Muscle of arm (tissue), 12 donors: ENCODE results near the gene ZDHHC4. TPM values are rescaled to one million over a fixed set of nuclear protein-coding genes. Genes with fewer than 3 reads are reported as not detected.
"Not testable (repeated sequence)": the region's sequence is repeated elsewhere in the genome, so short reads cannot be mapped to it uniquely, and the experiment has no call there.

Experiments used
- DNase-seq: peaks from one replicate; pipeline ENCODE4 v3.0.0-alpha.2; 2013
- polyA plus RNA-seq, 12 donors: library from polyadenylated mRNA; unstranded; fragments of 120-200 nt; gene quantifications; one replicate each; pipeline ENCODE4 v1.2.1, GENCODE V29; 2013; ENCODE audit not compliant: insufficient read length in 12 of 12

Gene ZDHHC4
- polyA plus RNA-seq, 12 donors, result 21.4 to 57.2 (median 50.1) TPM; not detected in 1

DNA sequence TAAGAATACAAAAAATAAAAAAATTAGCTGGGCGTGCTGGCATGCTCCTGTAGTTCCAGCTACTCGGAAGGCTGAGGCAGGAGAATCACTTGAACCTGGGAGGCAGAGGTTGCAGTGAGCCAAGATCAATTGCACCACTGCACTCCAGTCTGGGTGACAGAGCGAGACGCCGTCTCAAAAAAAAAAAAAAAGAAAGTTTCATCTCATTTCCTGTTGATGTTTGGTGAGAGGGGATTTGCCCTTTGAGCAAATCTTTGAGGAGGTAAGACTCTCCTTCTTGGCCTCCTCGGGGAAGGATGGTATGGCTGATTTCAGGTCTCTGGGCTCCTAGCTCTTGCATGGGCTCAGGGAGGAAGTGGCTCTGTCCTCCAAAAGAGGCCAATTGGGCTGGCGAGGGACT, 22.4 kb upstream of the ZDHHC4 start:
- DNase-seq, result no peak

DNA sequence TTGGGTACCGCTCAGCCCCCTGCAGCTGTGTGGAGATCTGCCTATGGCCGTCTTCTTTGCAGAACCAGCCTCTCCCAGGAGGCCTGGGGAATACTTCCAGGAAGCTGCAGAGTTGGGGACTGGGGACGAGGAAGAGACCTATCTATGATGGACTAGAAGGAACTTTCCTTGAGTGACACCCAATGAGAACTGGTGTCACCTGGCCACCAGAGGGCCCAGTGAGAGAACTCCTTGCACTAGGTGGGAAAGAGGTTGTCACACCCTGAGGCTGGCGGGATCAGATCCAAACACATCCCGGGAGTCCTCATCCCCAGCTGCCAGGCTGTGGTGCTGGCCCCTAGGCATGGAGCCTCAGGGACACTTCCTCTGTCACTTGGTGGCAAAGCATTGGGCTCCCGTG, 21.1 kb upstream of the ZDHHC4 start:
- DNase-seq, result no peak

DNA sequence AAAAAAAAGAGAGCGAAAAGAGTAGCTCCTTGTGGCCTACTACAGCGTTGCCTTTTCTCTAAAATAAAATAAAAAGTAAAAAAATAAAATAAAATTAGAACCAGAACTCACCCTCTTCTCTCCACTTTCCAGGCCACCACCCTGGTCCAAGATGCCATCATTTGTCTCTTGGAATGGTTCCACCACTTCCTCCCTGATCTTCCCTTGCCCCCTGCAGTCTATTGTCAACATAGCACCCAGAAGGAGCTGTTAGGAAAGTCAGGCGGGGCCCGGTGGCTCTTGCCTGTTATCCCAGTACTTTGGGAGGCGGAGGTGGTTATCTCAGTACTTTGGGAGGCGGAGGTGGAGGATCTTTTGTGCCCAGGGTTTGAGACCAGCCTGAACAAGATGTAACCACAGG, 18.4 kb upstream of the ZDHHC4 start:
- no peak for DNase-seq

DNA sequence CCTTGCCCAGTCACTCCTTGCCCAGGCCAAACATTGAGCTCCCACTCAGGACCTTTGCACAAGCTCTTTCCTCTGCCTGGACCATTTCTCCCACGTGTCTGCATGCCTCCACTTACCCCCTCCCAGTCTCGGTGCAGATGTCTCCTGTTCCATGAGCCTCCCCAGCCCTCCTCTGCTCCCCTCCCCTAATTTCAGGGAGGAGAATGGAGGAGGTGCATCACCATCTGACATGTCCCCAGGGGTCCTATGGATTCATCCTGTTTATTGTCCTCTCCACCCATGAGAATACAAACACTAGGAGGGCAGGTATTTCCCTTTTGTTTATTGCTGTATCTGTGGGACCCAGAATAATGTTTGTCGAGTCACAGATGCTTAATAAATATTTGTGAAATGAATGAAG, 17.4 kb upstream of the ZDHHC4 start:
- DNase-seq, result no peak

DNA sequence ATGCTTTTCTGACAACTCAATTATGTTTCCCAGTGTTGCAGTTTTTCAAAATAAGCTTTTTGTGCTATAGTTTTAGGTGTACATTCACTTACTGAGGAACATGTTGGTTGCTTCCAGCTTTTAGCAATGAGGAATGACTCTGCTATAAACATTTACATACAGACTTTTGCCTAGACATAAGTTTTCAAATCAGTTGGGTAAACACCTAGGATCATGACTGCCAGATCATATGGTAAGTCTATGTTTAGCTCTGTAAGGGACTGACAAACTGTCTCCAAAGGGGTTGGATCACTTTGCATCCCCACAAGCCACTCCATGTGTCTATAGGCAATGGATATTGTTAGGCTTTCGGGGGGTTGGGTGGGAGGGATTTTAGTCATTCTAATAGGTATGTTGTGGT, 15.1 kb upstream of the ZDHHC4 start:
- no peak for DNase-seq

DNA sequence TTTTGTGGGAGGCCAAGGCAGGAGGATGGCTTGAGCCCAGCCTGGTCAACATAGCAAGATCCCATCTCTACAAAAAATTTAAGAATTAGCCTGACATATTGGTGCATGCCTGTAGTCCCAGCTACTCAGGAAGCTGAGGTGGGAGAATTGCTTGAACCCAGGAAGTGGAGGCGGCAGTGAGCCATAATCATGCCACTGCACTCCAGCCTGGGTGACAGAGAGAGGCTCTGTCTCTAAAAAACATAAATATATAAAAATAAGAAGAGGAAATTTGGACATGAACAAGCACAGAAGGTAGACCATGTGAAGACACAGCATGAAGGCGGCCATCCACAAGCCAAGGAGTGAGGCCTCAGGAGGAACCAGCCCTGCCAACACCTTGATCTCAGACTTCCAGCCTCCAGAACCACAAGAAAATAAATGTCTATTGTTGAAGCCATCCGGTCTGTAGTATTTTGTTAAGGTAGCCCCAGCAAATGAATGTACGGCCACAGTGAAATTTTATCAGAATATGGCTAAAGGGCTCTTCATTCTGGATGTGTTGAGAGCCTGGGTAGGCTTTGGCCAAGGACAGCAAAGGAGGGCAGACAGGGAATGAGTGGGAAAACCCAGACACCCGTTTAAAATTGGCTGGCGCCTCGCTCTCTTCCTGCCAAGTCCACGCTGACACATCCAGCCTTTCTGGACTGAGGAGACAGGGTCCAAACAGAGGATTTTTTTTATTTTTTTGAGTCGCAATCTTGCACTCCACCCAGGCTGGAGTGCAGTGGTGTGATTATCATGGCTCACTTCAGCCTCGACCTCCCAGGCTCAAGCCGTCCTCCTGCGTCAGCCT, 13.1 kb upstream of the ZDHHC4 start:
- DNase-seq, result no peak

DNA sequence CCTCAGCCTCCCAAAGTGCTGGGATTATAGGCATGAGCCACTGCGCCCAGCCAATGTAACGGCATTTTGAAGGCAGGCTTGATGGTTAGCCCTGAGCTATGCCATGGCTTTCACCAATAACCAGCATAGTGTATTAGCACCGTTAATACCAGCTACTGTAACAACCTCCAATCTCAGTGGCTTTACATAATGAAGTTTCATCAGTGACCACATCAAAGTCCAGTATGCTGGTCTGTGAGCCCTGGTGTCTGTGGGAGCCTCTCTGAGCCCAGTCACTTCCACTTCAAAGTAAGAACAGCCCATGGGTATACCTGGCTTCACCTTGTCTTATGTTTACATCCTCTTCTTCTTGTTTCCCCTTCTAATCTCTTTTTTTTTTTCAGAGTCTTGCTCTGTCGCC, 11.6 kb upstream of the ZDHHC4 start:
- DNase-seq, result no peak

DNA sequence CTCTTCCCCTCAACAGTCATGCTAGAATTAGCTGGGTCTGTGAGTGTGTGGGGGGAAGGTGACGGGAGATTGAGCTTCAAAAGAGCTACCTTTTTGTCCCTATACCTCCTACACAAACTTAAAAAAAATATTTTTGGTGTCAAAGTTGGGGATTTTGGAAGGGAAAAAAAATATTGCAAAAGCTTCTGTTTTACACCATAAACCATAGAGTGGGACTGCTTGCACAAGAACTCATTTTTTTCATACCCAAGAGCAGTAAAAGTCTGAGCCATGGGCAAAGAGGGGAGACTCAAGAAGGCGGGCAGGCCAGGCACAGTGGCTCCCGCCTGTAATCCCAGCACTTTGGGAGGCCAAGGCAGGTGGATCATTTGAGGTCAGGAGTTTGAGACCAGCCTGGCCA, 9.4 kb upstream of the ZDHHC4 start:
- DNase-seq, result no peak

DNA sequence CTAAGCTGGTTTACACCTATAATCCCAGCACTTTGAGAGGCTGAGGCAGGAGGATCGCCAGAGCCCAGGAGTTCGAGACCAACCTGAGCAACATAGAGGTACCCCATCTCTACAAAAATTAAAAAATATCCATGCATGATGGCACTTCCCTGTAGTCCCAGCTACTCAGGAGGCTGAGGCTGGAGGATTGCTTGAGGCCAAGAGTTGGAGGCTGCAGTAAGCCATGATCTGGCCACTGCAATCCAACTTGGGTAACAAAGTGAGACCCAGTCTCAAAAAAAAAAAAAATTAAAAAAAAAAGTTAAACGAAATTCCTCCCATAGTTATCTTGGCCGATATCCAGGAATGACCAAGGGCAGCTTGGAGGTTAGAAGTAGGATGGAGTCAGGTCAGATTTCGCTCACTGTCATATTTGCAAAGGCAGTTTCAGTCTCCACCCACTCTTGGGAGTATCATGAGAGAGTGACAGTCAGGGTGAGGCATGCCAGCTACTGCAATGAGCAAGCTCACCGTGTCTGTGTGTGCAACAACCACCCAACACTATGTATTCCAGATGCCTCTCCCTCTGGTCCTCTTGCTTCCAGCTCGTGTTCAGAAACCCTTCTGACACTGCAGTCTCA, 6.0 kb upstream of the ZDHHC4 start:
- no peak for DNase-seq

DNA sequence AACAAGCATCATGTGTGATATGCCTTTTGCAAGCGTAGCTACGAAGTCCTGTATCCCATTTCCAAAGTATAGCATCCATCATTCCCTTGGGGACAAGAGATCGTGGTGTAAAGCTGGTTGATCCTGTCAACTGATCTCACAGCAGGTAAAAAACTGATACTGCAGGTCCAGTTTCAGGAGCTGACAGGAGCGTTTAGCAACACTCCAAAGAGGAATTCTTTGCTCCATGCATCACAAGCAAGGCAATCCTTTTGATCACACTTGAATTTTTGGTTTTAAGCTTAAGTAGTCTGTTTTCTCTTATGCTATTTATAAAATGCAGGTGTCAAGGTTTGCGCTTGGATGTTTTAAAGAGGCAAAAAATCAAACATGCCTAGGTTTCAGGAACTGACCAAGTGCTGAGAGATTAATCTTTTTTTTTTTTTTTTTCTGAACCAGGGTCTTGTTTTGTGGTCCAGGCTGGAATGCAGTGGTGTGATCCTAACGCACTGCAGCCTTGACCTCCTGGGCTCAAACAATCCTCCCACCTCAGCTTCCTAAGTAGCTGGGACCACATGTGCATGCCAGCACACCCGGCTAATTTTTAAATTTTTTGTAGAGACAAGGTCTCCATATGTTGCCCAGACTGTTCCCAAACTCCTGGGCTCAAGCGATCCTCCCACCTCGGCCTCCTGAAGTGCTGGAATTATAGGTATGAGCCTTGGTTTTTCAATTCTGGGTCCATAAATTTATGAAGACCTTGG, 1.8 kb upstream of the ZDHHC4 start:
- no peak for DNase-seq

DNA sequence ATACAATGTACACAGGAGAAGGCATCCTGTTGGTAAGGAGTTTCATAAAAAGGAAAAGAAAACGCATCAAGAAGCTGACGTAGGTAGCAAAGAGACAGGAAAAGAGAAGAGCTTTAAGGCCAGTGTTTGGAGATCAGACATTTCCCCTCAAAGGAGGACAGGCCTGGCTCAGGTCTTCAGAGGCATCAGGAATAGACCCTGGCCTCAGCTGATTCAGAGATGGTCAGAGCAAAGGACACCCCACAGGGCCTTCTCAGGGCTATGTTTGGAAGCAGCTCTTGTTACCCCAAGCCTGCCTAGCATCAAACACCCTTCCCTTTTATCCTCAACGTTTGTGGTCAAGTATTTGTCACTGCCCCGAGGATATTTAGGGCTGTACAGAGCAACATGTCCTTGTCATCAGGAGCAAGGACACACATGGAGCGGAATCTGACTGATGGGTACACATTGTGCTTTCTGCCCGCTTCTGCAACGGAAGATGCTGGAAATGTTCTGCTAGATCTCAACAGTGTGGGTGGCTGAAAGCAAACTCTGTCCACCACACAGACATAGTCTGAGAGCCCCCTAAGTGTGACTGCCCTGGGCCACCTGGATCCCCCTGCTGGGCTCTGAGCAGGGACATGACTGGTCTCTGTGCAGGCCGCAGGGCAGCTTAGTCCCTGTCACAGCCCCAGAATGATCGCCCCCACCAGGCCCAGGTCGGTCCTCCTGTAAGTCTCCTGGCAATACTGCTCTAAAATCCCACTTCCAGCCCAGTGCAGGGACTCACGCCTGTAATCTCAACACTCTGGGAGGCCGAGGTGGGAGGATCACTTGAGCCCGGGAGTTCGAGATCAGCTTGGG, 1.0 kb upstream of the ZDHHC4 start:
- no peak for DNase-seq

DNA sequence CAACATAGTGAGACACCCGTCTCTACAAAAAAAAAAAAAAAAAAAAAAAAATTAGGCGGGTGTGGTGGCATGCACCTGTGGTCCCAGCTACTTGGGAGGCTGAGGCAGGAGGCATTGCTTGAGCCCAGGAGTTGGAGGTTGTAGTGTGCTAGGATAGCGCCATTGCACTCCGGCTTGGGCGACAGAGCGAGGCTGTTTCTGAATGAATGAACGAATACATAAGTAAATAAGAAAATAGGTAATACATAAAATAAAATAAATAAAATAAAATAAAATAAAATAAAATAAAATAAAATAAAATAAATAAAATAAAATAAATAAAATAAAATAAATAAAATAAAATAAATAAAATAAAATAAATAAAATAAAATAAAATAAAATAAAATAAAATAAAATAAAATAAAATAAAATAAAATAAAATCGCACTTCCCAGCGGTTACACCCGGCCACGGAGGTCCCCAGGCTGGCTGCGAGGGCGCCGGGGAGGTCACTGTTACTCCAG, 336 bp upstream of the ZDHHC4 start:
- DNase-seq, result not testable (repeated sequence)

DNA sequence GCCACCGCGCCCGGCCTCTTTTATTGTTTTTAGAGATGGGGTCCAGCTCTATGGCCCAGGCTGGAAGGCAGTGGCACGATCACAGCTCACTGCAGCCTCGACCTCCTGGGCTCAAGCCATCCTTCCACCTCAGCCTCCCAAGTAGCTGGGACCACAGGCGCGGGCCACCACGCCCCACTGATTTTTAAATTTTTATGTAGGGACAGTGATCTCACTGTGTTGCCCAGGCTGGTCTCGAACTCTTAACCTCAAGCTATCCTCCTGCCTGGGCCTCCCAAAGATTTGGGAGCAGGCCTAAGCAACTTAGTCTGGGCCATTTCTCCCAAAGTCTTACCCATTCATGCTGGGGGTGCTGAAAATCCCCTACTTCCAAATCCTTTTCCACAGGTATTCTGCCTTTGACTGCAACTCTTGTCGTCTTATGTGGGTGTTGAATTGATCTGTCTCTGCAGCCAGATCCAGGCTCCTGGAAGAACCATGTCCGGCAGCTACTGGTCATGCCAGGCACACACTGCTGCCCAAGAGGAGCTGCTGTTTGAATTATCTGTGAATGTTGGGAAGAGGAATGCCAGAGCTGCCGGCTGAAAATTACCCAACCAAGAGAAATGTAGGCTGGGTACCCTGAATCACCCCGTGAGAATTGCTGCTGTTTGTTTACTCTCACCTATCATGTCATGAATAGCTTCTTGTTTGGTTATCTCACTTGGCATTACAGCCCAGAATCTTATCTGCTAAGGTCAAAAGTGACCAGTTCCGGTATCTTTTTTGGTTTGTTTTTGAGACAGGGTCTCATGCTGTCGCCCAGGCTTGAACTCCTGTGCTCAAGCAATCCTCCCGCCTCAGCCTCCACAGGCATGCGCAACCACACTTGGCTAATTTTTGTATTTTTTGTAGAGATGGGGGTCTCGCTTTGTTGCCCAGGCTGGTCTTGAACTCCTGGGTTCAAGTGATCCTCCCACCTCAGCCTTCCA, 1.1 kb downstream of the ZDHHC4 start:
- no peak for DNase-seq

DNA sequence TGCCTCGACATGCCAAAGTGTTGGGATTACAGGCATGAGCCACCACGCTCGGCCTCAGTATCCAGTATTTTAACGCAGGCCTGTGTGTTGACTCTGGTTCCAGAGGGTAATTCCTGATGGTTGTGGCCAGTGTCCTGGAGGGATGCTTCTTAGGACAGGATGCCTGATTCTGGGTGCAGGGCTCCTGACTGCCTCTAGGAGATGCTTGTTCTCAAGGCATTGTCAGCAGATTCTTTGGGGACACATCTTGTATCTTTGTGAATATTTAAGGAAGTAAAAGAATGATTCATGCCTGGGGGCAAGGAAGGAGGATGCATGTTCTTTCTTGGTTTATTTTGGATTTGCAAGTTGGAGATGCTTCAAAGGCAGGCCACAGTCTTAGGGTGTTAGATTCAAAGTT, 2.2 kb downstream of the ZDHHC4 start:
- no peak for DNase-seq

DNA sequence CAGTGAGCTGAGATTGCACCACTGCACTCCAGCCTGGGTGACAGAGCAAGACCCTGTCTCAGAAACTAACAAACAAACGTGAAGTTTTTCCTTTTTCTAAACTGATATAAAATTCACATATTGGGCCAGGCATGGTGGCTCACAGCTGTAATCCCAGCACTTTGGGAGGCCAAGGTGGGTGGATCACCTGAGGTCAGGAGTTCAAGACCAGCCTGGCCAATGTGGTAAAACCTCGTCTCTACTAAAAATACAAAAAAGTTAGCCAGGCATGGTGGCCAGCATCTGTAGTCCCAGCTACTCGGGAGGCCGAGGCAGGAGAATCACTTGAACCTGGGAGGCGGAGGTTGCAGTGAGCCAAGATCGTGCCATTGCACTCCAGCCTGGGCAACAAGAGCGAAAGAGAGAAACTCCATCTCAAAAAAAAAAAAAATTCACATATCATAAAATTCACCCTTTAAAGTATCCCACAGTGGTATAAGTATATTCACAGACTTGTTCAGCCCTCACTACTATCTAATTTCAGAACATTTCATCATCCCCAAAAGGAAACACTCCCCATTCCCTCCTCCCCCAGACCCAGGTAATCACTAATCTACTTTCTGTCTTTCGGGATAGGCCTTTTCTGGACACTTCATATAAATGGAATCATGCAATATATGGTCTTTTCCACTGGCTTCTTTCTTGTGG, 8.6 kb downstream of the ZDHHC4 start:
- DNase-seq, result not testable (repeated sequence)

DNA sequence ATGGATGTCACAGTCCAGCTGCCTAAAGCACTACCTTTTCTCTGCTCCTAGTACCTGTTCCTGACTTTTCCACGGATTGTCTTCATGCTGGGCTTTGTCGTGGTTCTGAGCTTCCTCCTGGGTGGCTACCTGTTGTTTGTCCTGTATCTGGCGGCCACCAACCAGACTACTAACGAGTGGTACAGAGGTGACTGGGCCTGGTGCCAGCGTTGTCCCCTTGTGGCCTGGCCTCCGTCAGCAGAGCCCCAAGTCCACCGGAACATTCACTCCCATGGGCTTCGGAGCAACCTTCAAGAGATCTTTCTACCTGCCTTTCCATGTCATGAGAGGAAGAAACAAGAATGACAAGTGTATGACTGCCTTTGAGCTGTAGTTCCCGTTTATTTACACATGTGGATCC, 11.3 kb downstream of the ZDHHC4 start:
- DNase-seq, result no peak

DNA sequence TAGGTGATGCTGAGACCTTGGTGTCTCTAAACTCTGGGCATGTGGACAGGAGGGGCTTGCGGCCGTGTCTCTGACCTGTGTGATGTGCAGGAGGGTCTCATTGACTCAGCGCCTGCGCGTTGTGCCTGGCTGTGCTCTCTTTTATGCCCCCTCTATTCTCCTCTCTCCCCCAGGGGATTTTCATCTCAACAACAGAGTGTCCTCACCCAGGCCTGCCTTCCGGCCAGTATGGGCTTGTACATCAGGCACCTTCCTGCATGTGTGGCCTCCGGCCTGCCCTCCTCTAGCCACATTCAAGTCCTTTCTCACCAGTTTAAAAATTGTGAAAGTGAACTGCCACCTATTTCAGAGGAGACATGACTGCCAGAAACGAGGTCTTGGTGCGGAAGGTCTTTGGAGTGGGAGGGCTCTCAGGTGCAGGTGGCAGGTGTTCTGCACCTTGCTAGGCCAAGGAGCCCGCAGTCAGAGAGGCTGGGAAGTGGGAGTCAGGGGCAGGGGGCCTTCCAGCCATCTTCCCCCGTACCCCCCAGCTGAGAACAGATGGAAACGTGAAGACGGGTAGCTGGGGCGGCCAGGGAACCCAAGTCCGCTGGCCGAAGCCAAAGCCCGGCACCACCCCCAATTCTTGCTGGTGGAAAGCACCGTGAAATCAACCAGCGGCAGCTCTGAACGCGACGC, 12.0 kb downstream of the ZDHHC4 start:
- no peak for DNase-seq

DNA sequence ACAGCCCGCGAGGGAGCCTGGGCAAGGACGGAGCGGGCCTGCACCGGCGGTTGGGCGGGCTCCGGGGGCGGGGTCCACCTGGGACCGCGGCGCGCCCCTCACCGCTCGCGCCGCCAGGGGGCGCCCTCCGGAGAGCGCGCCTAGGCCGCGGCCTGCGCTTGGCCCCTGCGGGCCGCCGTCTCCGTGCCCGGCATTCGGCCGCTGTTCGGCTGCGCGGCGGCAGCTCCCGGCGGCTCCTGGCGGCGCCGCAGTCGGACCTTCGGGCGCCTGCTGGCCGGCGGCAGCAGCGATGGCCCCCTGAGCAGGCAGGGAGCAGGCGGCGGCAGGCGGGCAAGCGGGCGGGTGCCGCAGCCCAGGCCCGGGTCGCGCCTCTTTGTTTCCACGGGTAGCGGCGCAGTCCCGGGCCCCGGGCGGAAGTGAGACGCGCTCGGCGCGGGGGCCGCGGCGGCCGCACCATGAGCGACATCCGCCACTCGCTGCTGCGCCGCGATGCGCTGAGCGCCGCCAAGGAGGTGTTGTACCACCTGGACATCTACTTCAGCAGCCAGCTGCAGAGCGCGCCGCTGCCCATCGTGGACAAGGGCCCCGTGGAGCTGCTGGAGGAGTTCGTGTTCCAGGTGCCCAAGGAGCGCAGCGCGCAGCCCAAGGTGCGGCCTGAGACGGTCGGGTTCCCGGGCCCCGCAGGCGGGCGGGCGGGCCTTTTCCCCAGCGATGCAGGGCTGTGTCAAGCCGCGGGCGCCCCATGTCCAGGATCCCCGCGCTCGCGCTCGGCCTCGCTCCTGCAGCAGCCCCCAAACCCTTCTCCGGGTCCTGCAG, 12.8 kb downstream of the ZDHHC4 start, which contains the start of gene INTS15:
Gene INTS15 (plus strand): TSS at position 193 of the 816 bp plus-strand sequence. CDS start 263 bp downstream, at position 456.
- DNase-seq, result peak; percentile 81
